Mucosa of descending colon (tissue), 3 donors: Measurements from ENCODE around the gene GHRHR. TPM values are rescaled to one million over a fixed set of nuclear protein-coding genes. Genes with fewer than 3 reads are reported as not detected.

Experiments
- ATAC-seq: fragments of 200-7000 bp; cut with Tn5 transposase; one replicate; pipeline ENCODE4 v1.9.1; 2020; ENCODE audit warnings: mild to moderate bottlenecking, moderate library complexity
- DNase-seq, 3 donors: peaks; one replicate each; pipeline ENCODE4 v3.0.0-alpha.2; 2020
- H3K36me3 ChIP-seq: fragments of 200-600 bp; one replicate; pipeline ENCODE4 v1.8.0; 2021; ENCODE audit warnings: low read depth, mild to moderate bottlenecking
- H3K4me1 ChIP-seq: fragments of 200-600 bp; one replicate; pipeline ENCODE4 v1.8.0; 2021; ENCODE audit warnings: low read depth, mild to moderate bottlenecking
- H3K4me3 ChIP-seq: fragments of 200-600 bp; one replicate; pipeline ENCODE4 v1.8.0; 2021; ENCODE audit warnings: mild to moderate bottlenecking
- H3K9me3 ChIP-seq: fragments of 200-600 bp; one replicate; pipeline ENCODE4 v1.8.0; 2021; ENCODE audit warnings: mild to moderate bottlenecking
- intact Hi-C, 2 donors: fragments of 100-400 bp; cut with DNase I in 1 of 2; cut with micrococcal nuclease in 1 of 2; formaldehyde crosslinking; loops; one replicate each; pipeline versions ENCODE4 v1.11.0 to v1.11.1; 2022; cut with DNase I, micrococcal nuclease
- total RNA-seq, 3 donors: library from RNA; stranded (reverse); fragmentation: NEBNext Ultra II Directional in 2 of 3; extraction: Animal tissue kit (Norgen Biotek cat#: 25700) in 2 of 3; gene quantifications; one replicate each; pipeline versions ENCODE4 v1.2.1 to v1.2.4, GENCODE V29; 2021 to 2023
- TF ChIP-seq, protein P1 (sequence below): fragments of 200-600 bp; IDR thresholded peaks from one replicate; pipeline ENCODE4 v1.8.0; 2022; ENCODE audit warnings: antibody characterized with exemption, mild to moderate bottlenecking
- donor health status: DM: no; HTN: no; CAD: no; lungs with moderate emphysema.
- donor health status: DM: no; HTN: no; CAD: no.
- donor health status: DM: no; HTN: yes; CAD: no.

GHRHR gene
- total RNA-seq, 3 donors from 2014 or later = not detected

DNA sequence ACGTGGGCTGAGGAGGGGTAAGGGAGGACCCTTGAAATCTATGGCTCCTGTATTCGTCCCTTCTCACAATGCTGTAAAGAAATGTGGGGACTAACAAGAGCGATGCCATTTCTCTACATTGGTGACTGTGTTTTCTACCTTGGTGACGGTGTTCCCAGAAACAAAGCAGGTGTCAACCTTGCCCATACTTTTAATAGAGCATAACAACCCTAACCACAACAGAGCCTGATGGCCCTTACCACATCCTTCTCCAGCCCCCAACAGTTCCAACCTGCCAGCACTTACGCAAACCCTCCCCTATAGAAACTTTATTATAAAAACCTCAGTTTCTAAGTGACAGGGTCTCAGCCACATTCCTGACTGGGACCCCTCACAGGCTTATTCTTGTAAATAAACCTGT, 60.1 kb downstream of the GHRHR start:
- no peaks in the 10 kb centered on the region for H3K36me3 ChIP-seq
- no peak overlapping the region for H3K4me3 ChIP-seq
- no peaks in the 10 kb centered on the region for H3K9me3 ChIP-seq
- H3K4me1 ChIP-seq = no peaks in the 10 kb centered on the region
- DNase-seq = no peak
- TF ChIP-seq, protein P1, sequence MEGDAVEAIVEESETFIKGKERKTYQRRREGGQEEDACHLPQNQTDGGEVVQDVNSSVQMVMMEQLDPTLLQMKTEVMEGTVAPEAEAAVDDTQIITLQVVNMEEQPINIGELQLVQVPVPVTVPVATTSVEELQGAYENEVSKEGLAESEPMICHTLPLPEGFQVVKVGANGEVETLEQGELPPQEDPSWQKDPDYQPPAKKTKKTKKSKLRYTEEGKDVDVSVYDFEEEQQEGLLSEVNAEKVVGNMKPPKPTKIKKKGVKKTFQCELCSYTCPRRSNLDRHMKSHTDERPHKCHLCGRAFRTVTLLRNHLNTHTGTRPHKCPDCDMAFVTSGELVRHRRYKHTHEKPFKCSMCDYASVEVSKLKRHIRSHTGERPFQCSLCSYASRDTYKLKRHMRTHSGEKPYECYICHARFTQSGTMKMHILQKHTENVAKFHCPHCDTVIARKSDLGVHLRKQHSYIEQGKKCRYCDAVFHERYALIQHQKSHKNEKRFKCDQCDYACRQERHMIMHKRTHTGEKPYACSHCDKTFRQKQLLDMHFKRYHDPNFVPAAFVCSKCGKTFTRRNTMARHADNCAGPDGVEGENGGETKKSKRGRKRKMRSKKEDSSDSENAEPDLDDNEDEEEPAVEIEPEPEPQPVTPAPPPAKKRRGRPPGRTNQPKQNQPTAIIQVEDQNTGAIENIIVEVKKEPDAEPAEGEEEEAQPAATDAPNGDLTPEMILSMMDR = no peak
- ATAC-seq = no peak
- intact Hi-C loops = no loop called here

DNA sequence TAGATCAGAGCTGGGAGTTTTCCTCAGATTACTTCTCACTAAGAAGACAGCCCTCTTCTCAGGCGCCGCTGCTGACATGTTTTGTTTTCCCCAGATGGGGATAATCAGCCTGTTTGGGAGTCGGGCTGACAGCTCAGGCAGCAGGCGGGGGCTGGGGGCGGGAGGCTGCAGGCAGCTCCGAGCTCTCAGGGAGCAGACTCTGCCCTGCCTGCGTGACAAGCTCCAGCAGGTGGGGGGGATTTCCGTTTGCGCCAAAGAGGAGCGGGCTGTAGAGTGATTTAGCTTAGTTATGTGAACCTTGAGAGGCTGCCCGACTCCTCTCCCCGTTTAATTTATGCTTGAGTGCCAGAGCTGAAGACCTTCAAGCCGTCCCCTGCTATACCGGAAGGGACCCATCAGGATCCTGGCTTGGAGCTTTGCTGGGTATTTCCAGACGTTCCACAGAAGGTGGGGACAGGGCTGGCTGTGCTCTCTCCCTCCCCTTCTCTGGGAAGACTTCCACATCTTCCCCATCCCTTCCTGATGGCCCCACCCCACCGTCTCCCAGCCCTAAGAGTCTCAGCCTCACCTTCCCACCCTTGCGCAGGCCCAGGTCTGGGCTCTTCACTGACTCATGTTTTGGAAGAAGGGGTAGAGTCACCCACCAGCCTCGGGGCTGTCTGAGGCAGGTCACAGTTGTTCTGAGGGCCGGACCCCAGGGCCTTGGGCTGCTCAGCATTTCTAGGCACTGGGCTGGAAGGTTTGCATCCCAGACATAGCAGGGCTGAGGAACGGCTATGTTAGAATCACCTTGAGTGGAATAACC, 63.6 kb downstream of the GHRHR start:
- TF ChIP-seq, protein P1 = no peak
- no peak overlapping the region for H3K4me3 ChIP-seq
- no peaks in the 10 kb centered on the region for H3K4me1 ChIP-seq
- ATAC-seq (peak; percentile 25), DNase-seq (peak in 2 of 3 donors; percentile 14 to 34)
- H3K9me3 ChIP-seq = no peaks in the 10 kb centered on the region
- intact Hi-C loops = no loop called here
- no peaks in the 10 kb centered on the region for H3K36me3 ChIP-seq

DNA sequence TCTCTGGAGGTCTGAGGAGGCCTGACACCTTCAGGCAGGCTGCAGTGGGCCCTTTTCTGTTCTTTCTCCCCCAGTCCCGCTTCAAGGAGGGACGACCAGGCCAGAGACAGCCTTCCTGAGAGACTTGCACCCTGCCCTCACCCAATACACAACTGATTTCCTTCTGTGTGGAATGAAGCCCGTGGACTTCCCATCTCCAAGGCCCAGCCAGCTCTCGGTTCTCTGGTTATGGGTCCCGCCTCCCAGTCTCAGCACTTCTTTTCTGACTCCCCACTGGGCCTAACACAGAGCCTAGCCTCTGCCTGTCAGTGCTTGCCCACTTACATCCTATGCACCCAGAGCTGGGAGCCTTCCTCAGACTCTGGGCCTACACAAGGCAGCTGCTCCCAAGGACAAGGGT, 64.3 kb downstream of the GHRHR start:
- Histone ChIP-seq H3K4me1 (no peaks in the 10 kb centered on the region), H3K9me3 (no peaks in the 10 kb centered on the region), H3K36me3 (no peaks in the 10 kb centered on the region), H3K4me3 (no peak overlapping the region)
- ATAC-seq (no peak), DNase-seq (no peak)
- TF ChIP-seq, protein P1 = no peak
- intact Hi-C loops = no loop called here

DNA sequence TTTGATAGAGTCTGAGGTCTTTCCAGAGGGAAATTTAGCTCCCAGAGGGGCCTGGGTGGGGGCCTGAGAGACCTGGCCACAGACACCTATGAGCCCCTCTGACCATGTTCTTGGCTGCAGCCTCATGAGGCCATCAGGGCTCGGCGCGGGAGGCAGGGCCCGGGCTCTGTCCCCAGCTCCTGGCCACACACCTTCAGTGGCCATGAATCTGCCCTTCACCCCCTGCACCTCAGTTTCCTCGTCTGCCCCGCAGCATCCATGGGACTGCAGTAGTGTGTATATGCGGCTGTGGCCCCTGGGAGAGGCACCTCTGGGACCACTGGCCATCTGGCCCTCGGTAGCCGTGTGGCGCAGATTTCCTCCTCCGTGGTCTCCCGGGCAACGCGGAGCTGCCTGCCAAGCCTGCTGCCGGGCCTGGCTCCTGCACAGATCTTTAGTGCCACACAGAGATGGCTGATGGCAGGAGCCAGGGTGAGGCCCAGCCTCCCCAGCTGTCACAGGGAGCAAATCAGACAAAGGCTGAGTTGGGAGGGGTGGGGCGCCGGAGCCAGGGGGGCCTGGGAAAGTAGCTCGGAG, 64.8 kb downstream of the GHRHR start:
- H3K36me3 ChIP-seq = no peaks in the 10 kb centered on the region
- no peak for DNase-seq
- H3K9me3 ChIP-seq = no peaks in the 10 kb centered on the region
- intact Hi-C loops = no loop called here
- no peaks in the 10 kb centered on the region for H3K4me1 ChIP-seq
- no peak for ATAC-seq
- H3K4me3 ChIP-seq = no peak overlapping the region
- TF ChIP-seq, protein P1 = no peak

Other genes with a start within 250 kb of the GHRHR start
- gene INMT, start 211.8 kb upstream of the GHRHR start, total RNA-seq = 1 to 10 TPM; 1.6 to 7.5 (median 7.2) TPM
- 1 to 10 TPM; 4.0 to 9.1 (median 4.7) TPM for gene MINDY4, start 192.5 kb upstream of the GHRHR start, total RNA-seq
- gene AQP1, start 52.1 kb upstream of the GHRHR start, total RNA-seq = 10 to 100 TPM; 43.0 to 89.6 (median 48.1) TPM
- 10 to 100 TPM in 1 of 3 donors, 1 to 10 TPM in 1, under 1 TPM in 1; 0.26 to 15.0 (median 2.2) TPM for gene ADCYAP1R1, start 88.4 kb downstream of the GHRHR start, total RNA-seq